GM23338 (cell line): ENCODE data around the gene JAKMIP2. TPM values are rescaled to one million over a fixed set of nuclear protein-coding genes. Genes with fewer than 3 reads are reported as not detected.

Experiments used
- ATAC-seq: fragments of 200-7000 bp; cut with Tn5 transposase; 3 replicates; pipeline ENCODE4 v1.9.1; 2020
- DNase-seq: peaks from one replicate; pipeline ENCODE4 v3.0.0-alpha.2; 2015; ENCODE audit warnings: low spot score
- H2AFZ ChIP-seq: fragments of 200-600 bp; sonication (generic); 2 replicates; pipeline ENCODE4 v1.8.0; 2016; ENCODE audit warnings: antibody characterized with exemption, mild to moderate bottlenecking, moderate library complexity
- H3F3A ChIP-seq: fragments of 200-600 bp; sonication (generic); replicated peaks from 2 replicates; pipeline ENCODE4 v1.8.0; 2017; ENCODE audit warnings: antibody characterized with exemption, mixed run types, low read depth
- H3K27ac ChIP-seq: fragments of 200-600 bp; sonication (generic); 2 replicates; pipeline ENCODE4 v1.6.1; 2016; ENCODE audit warnings: low read depth
- H3K27me3 ChIP-seq: fragments of 200-600 bp; sonication (generic); 2 replicates; pipeline ENCODE4 v1.8.0; 2016; ENCODE audit warnings: mild to moderate bottlenecking, mixed run types, moderate library complexity; ENCODE audit not compliant: insufficient read depth
- H3K36me3 ChIP-seq: fragments of 200-600 bp; sonication (generic); 2 replicates; pipeline ENCODE4 v1.8.0; 2016; ENCODE audit warnings: mild to moderate bottlenecking; ENCODE audit not compliant: insufficient read depth
- H3K4me1 ChIP-seq: fragments of 200-600 bp; sonication (generic); 2 replicates; pipeline ENCODE4 v1.8.0; 2016; ENCODE audit warnings: mild to moderate bottlenecking, moderate library complexity; ENCODE audit not compliant: insufficient read depth
- H3K4me2 ChIP-seq: fragments of 200-600 bp; sonication (generic); 2 replicates; pipeline ENCODE4 v1.7.1; 2017; ENCODE audit warnings: mixed run types
- H3K4me3 ChIP-seq: fragments of 200-600 bp; sonication (generic); 2 replicates; pipeline ENCODE4 v1.6.1; 2016; ENCODE audit warnings: mixed run types
- H3K79me2 ChIP-seq: fragments of 200-600 bp; sonication (generic); replicated peaks from 2 replicates; pipeline ENCODE4 v1.8.0; 2017; ENCODE audit warnings: mild to moderate bottlenecking; ENCODE audit not compliant: insufficient read depth
- H3K9me2 ChIP-seq: fragments of 200-600 bp; sonication (generic); 2 replicates; pipeline ENCODE4 v1.8.0; 2017; ENCODE audit not compliant: insufficient read depth
- H4K20me1 ChIP-seq: fragments of 200-600 bp; sonication (generic); replicated peaks from 2 replicates; pipeline ENCODE4 v1.8.0; 2017; ENCODE audit warnings: mild to moderate bottlenecking; ENCODE audit not compliant: insufficient read depth
- H3K27ac Mint-ChIP-seq: 2 replicates; pipeline ENCODE4 v1.8.0; 2020; ENCODE audit warnings: inconsistent platforms, mild to moderate bottlenecking, moderate library complexity, mixed read lengths
- H3K27me3 Mint-ChIP-seq: 3 replicates; pipeline ENCODE4 v1.8.0; 2022; ENCODE audit warnings: low read depth, mild to moderate bottlenecking, moderate library complexity, mixed read lengths, inconsistent platforms; ENCODE audit not compliant: insufficient read depth, poor library complexity
- H3K36me3 Mint-ChIP-seq: 3 replicates; pipeline ENCODE4 v1.8.0; 2021; ENCODE audit warnings: low read depth, mild to moderate bottlenecking, inconsistent platforms, moderate library complexity, mixed read lengths
- H3K4me1 Mint-ChIP-seq: 3 replicates; pipeline ENCODE4 v1.8.0; 2020; ENCODE audit warnings: mild to moderate bottlenecking, inconsistent platforms, mixed read lengths
- H3K4me3 Mint-ChIP-seq: 3 replicates; pipeline ENCODE4 v1.8.0; 2021; ENCODE audit warnings: moderate library complexity, mild to moderate bottlenecking, inconsistent platforms, mixed read lengths
- H3K9me3 Mint-ChIP-seq: 3 replicates; pipeline ENCODE4 v1.8.0; 2020; ENCODE audit warnings: moderate library complexity, mild to moderate bottlenecking, inconsistent platforms, mixed read lengths
- EZH2 ChIP-seq: fragments of 200-600 bp; sonication (generic); IDR thresholded peaks from one replicate; pipeline ENCODE4 v1.8.0; 2017; ENCODE audit warnings: antibody characterized with exemption, mild to moderate bottlenecking, low read depth; ENCODE audit not compliant: unreplicated experiment
- EZH2phosphoT487 ChIP-seq: fragments of 200-600 bp; sonication (generic); IDR thresholded peaks from one replicate; pipeline ENCODE4 v1.8.1; 2018; ENCODE audit warnings: antibody characterized with exemption; ENCODE audit not compliant: unreplicated experiment
- NANOG ChIP-seq: IDR thresholded peaks from 2 replicates; pipeline ENCODE4 v1.6.1; 2016; ENCODE audit warnings: antibody characterized with exemption, borderline replicate concordance
- POLR2AphosphoS5 ChIP-seq: IDR thresholded peaks from 2 replicates; pipeline ENCODE4 v1.6.1; 2016; ENCODE audit warnings: antibody characterized with exemption, low read depth
- REST ChIP-seq: IDR thresholded peaks from one replicate; pipeline ENCODE4 v1.6.1; 2018; ENCODE audit warnings: antibody characterized with exemption; ENCODE audit not compliant: unreplicated experiment
- STAT1 ChIP-seq: IDR thresholded peaks from one replicate; pipeline ENCODE4 v1.6.1; 2016; ENCODE audit warnings: antibody characterized with exemption; ENCODE audit not compliant: unreplicated experiment
- ZNF114 ChIP-seq: fragments of 250-450 bp; sonication (Bioruptor Pico); IDR thresholded peaks from 2 replicates; pipeline ENCODE4 v1.5.0; 2020; ENCODE audit warnings: mild to moderate bottlenecking, moderate library complexity
- polyA plus RNA-seq: library from polyadenylated mRNA; unstranded; fragments of >200 nt; fragmentation: Nextera tagmentation; extraction: Ambion mirVana; gene quantifications from 2 replicates; pipeline ENCODE4 v1.2.1, GENCODE V29; 2016
- total RNA-seq: library from RNA; depleted of rRNA; stranded (reverse); fragments of >200 nt; shearing (Covaris generic); gene quantifications from 2 replicates; pipeline ENCODE4 v1.2.3, GENCODE V29; 2014
- TF ChIP-seq, protein P1 (sequence below): fragments of 250-450 bp; sonication (Bioruptor Pico); IDR thresholded peaks from 2 replicates; pipeline ENCODE4 v1.5.0; 2020; ENCODE audit warnings: mild to moderate bottlenecking, moderate library complexity

The JAKMIP2 gene
- total and polyA plus RNA-seq, 2 experiments from 2014 or later = 20.5 to 27.2 TPM

DNA sequence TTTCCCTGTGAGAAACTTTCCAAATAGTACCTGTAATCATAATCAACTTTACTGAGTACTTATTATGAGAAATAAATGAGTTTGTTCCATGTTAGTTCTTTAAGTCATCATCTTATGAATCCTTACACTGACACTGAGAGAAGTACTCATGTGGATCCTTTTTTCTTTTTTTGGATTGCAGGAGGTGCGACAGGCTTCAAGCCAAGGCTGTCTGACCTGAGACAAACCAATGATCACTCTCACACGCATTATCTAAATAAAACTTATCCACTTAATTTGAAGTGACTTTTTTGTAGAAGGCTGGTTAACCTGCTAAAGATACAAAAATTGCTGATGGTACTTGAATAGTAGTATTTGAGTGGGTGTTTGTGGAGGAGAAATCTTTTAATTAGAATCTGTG, 39.5 kb downstream of the JAKMIP2 start:
- ATAC-seq (no peak), DNase-seq (no peak)
- TF ChIP-seq ZNF114 (CRISPR knock-in tag) (no peak), POLR2AphosphoS5 (no peak), STAT1 (no peak), REST (no peak), EZH2 (no peak), NANOG (no peak), EZH2phosphoT487 (no peak)
- TF ChIP-seq, protein P1, sequence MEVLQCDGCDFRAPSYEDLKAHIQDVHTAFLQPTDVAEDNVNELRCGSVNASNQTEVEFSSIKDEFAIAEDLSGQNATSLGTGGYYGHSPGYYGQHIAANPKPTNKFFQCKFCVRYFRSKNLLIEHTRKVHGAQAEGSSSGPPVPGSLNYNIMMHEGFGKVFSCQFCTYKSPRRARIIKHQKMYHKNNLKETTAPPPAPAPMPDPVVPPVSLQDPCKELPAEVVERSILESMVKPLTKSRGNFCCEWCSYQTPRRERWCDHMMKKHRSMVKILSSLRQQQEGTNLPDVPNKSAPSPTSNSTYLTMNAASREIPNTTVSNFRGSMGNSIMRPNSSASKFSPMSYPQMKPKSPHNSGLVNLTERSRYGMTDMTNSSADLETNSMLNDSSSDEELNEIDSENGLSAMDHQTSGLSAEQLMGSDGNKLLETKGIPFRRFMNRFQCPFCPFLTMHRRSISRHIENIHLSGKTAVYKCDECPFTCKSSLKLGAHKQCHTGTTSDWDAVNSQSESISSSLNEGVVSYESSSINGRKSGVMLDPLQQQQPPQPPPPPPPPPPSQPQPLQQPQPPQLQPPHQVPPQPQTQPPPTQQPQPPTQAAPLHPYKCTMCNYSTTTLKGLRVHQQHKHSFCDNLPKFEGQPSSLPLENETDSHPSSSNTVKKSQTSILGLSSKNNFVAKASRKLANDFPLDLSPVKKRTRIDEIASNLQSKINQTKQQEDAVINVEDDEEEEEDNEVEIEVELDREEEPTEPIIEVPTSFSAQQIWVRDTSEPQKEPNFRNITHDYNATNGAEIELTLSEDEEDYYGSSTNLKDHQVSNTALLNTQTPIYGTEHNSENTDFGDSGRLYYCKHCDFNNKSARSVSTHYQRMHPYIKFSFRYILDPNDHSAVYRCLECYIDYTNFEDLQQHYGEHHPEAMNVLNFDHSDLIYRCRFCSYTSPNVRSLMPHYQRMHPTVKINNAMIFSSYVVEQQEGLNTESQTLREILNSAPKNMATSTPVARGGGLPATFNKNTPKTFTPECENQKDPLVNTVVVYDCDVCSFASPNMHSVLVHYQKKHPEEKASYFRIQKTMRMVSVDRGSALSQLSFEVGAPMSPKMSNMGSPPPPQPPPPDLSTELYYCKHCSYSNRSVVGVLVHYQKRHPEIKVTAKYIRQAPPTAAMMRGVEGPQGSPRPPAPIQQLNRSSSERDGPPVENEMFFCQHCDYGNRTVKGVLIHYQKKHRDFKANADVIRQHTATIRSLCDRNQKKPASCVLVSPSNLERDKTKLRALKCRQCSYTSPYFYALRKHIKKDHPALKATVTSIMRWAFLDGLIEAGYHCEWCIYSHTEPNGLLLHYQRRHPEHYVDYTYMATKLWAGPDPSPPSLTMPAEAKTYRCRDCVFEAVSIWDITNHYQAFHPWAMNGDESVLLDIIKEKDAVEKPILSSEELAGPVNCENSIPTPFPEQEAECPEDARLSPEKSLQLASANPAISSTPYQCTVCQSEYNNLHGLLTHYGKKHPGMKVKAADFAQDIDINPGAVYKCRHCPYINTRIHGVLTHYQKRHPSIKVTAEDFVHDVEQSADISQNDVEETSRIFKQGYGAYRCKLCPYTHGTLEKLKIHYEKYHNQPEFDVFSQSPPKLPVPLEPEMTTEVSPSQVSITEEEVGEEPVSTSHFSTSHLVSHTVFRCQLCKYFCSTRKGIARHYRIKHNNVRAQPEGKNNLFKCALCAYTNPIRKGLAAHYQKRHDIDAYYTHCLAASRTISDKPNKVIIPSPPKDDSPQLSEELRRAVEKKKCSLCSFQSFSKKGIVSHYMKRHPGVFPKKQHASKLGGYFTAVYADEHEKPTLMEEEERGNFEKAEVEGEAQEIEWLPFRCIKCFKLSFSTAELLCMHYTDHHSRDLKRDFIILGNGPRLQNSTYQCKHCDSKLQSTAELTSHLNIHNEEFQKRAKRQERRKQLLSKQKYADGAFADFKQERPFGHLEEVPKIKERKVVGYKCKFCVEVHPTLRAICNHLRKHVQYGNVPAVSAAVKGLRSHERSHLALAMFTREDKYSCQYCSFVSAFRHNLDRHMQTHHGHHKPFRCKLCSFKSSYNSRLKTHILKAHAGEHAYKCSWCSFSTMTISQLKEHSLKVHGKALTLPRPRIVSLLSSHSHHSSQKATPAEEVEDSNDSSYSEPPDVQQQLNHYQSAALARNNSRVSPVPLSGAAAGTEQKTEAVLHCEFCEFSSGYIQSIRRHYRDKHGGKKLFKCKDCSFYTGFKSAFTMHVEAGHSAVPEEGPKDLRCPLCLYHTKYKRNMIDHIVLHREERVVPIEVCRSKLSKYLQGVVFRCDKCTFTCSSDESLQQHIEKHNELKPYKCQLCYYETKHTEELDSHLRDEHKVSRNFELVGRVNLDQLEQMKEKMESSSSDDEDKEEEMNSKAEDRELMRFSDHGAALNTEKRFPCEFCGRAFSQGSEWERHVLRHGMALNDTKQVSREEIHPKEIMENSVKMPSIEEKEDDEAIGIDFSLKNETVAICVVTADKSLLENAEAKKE (CRISPR knock-in tag) = no peak

More for the DNA sequence above, 39.5 kb downstream of the JAKMIP2 start:
- Histone ChIP-seq H4K20me1 (no peaks in the 10 kb centered on the region), H2AFZ (no peak overlapping the region), H3K9me2 (no peaks in the 10 kb centered on the region), H3K4me2 (no peak overlapping the region), H3F3A (no peaks in the 10 kb centered on the region), H3K27me3 (no peaks in the 10 kb centered on the region), H3K27ac (no peak overlapping the region), H3K4me1 (peaks cover 11% of the 10 kb centered on the region), H3K36me3 (no peaks in the 10 kb centered on the region), H3K79me2 (peaks cover 20% of the 10 kb centered on the region), H3K4me3 (no peak overlapping the region)
- Mint-ChIP-seq H3K27ac (no peak overlapping the region), H3K36me3 (no peaks in the 10 kb centered on the region), H3K4me3 (no peak overlapping the region), H3K27me3 (peaks cover 4% of the 10 kb centered on the region), H3K4me1 (peaks cover 25% of the 10 kb centered on the region), H3K9me3 (no peaks in the 10 kb centered on the region)
